GM23248 (cell line): ENCODE results near the gene INTS7. TPM values are rescaled to one million over a fixed set of nuclear protein-coding genes. Genes with fewer than 3 reads are reported as not detected.
"Not testable (repeated sequence)": the region's sequence is repeated elsewhere in the genome, so short reads cannot be mapped to it uniquely, and the experiment has no call there.

Experiments used
- DNase-seq: peaks from one replicate; pipeline ENCODE4 v3.0.0-alpha.2; 2015
- H2AFZ ChIP-seq: fragments of 200-600 bp; sonication (generic); 2 replicates; pipeline ENCODE4 v1.6.1; 2016; ENCODE audit warnings: antibody characterized with exemption
- H3F3A ChIP-seq: fragments of 200-600 bp; sonication (generic); 2 replicates; pipeline ENCODE4 v1.6.1; 2016; ENCODE audit warnings: mild to moderate bottlenecking, antibody characterized with exemption, mixed run types; ENCODE audit not compliant: insufficient read depth
- H3K27ac ChIP-seq: fragments of 200-600 bp; sonication (generic); 2 replicates; pipeline ENCODE4 v1.5.1; 2016; ENCODE audit warnings: mild to moderate bottlenecking
- H3K27me3 ChIP-seq: fragments of 200-600 bp; sonication (generic); replicated peaks from 2 replicates; pipeline ENCODE4 v1.6.1; 2016; ENCODE audit warnings: mild to moderate bottlenecking; ENCODE audit not compliant: insufficient read depth
- H3K36me3 ChIP-seq: fragments of 200-600 bp; sonication (generic); 2 replicates; pipeline ENCODE4 v1.6.1; 2016; ENCODE audit warnings: low read depth, mild to moderate bottlenecking
- H3K4me1 ChIP-seq: fragments of 200-600 bp; sonication (generic); 2 replicates; pipeline ENCODE4 v1.6.1; 2016; ENCODE audit warnings: mild to moderate bottlenecking; ENCODE audit not compliant: insufficient read depth
- H3K4me2 ChIP-seq: fragments of 200-600 bp; sonication (generic); one replicate; pipeline ENCODE4 v1.6.1; 2016; ENCODE audit warnings: mild to moderate bottlenecking; ENCODE audit not compliant: unreplicated experiment
- H3K4me3 ChIP-seq: fragments of 200-600 bp; sonication (generic); 2 replicates; pipeline ENCODE4 v1.5.1; 2016; ENCODE audit warnings: mild to moderate bottlenecking
- H3K79me2 ChIP-seq: fragments of 200-600 bp; sonication (generic); 2 replicates; pipeline ENCODE4 v1.6.1; 2016; ENCODE audit warnings: mild to moderate bottlenecking; ENCODE audit not compliant: insufficient read depth
- H3K9ac ChIP-seq: fragments of 200-600 bp; sonication (generic); 2 replicates; pipeline ENCODE4 v1.6.1; 2016; ENCODE audit warnings: mild to moderate bottlenecking
- H3K9me2 ChIP-seq: fragments of 200-600 bp; sonication (generic); 2 replicates; pipeline ENCODE4 v1.6.1; 2016; ENCODE audit warnings: mixed run types, mild to moderate bottlenecking, moderate library complexity; ENCODE audit not compliant: insufficient read depth
- H3K9me3 ChIP-seq: fragments of 200-600 bp; sonication (generic); one replicate; pipeline ENCODE4 v1.6.1; 2017; ENCODE audit warnings: low read depth
- H4K20me1 ChIP-seq: fragments of 200-600 bp; sonication (generic); 2 replicates; pipeline ENCODE4 v1.6.0; 2016; ENCODE audit not compliant: insufficient read depth
- EZH2 ChIP-seq: fragments of 200-600 bp; sonication (generic); IDR thresholded peaks from 2 replicates; pipeline ENCODE4 v1.6.1; 2018; ENCODE audit warnings: antibody characterized with exemption, mild to moderate bottlenecking; ENCODE audit not compliant: insufficient read depth, poor library complexity, severe bottlenecking
- EZH2phosphoT487 ChIP-seq: fragments of 200-600 bp; sonication (generic); IDR thresholded peaks from 2 replicates; pipeline ENCODE4 v1.6.1; 2018; ENCODE audit warnings: antibody characterized with exemption, moderate library complexity, mild to moderate bottlenecking, low read depth; ENCODE audit not compliant: insufficient read depth
- WGBS, 2 experiments: methylation state at CpG; one replicate each; pipeline ENCODE4 v1.1.6; 2015 to 2017; ENCODE audit warnings: low lambda C conversion rate in 2 of 2, low coverage in 1 of 2; ENCODE audit errors: missing lambda C conversion rate in 2 of 2; 5-methylcytosine and 5-hydroxymethylcytosine counted together
- in situ Hi-C: fragments of 300-500 bp; cut with MboI; formaldehyde crosslinking; loops from 2 replicates; pipeline ENCODE4 v1.15.0; 2020
- polyA plus RNA-seq: library from polyadenylated mRNA; unstranded; fragments of >200 nt; fragmentation: Nextera tagmentation; extraction: Ambion mirVana; gene quantifications from 2 replicates; pipeline ENCODE4 v1.2.1, GENCODE V29; 2016
- total RNA-seq: library from RNA; depleted of rRNA; stranded (reverse); fragments of >200 nt; shearing (Covaris generic); gene quantifications from 2 replicates; pipeline ENCODE4 v1.2.3, GENCODE V29; 2014

Gene INTS7
- total and polyA plus RNA-seq, 2 experiments from 2014 or later, result 9.8 to 12.1 TPM

- Histone ChIP-seq H3K9me2 (no peaks in the 10 kb centered on the region), H3K4me2 (no peak overlapping the region), H3K79me2 (no peaks in the 10 kb centered on the region), H2AFZ (no peak overlapping the region), H3K9me3 (no peaks in the 10 kb centered on the region), H3K36me3 (0 out of 2 replicates have a peak, but pooled peaks cover 17% of the 10 kb centered on the region), H4K20me1 (no peaks in the 10 kb centered on the region), H3K4me1 (no peaks in the 10 kb centered on the region), H3K27ac (no peak overlapping the region), H3K4me3 (no peak overlapping the region), H3K27me3 (no peaks in the 10 kb centered on the region), H3F3A (no peaks in the 10 kb centered on the region), H3K9ac (no peak overlapping the region)
- no peak for DNase-seq
- WGBS, 2 experiments, result 81 to 86% methylated on average over 3 of the region's 3 CpGs
- TF ChIP-seq EZH2 (no peak), EZH2phosphoT487 (no peak)
- in situ Hi-C loops, result loop anchor here (25.0 kb wide), 1 partner anchor 315 kb away; the partner anchor contains the start of gene NEK2
Observed at GRCh38 chr1:212002536-212002935, 32.8 kb downstream of the INTS7 start.

- H3K27me3 ChIP-seq, H3K9me2 ChIP-seq, H3K4me3 ChIP-seq, H3F3A ChIP-seq, H3K79me2 ChIP-seq, H3K4me2 ChIP-seq, H3K9me3 ChIP-seq, H2AFZ ChIP-seq, H3K4me1 ChIP-seq, H3K27ac ChIP-seq, in situ Hi-C loops, H3K9ac ChIP-seq, DNase-seq, H4K20me1 ChIP-seq: not testable (repeated sequence)
- WGBS, 2 experiments, result 99 to 100% methylated on average over 4 of the region's 4 CpGs
- H3K36me3 ChIP-seq, result 0 out of 2 replicates have a peak, but pooled peaks cover 10% of the 10 kb centered on the region
Observed at GRCh38 chr1:211997426-211997825, 37.9 kb downstream of the INTS7 start.

GRCh38 chr1:211991695-211992094 lies 43.7 kb downstream of the INTS7 start:
- Histone ChIP-seq H3K9me3 (no peaks in the 10 kb centered on the region), H3K27me3 (no peaks in the 10 kb centered on the region), H4K20me1 (no peaks in the 10 kb centered on the region), H2AFZ (no peak overlapping the region), H3K4me1 (peaks cover 4% of the 10 kb centered on the region; the same call in 1 of the 2 replicates), H3K27ac (no peak overlapping the region), H3K4me2 (no peak overlapping the region), H3F3A (no peaks in the 10 kb centered on the region), H3K4me3 (no peak overlapping the region), H3K79me2 (no peaks in the 10 kb centered on the region), H3K36me3 (no peaks in the 10 kb centered on the region), H3K9me2 (no peaks in the 10 kb centered on the region), H3K9ac (no peak overlapping the region)
- DNase-seq, result no peak
- in situ Hi-C loops, result no loop called here
- TF ChIP-seq EZH2phosphoT487, result no peak
- TF ChIP-seq EZH2, result no peak

DNA sequence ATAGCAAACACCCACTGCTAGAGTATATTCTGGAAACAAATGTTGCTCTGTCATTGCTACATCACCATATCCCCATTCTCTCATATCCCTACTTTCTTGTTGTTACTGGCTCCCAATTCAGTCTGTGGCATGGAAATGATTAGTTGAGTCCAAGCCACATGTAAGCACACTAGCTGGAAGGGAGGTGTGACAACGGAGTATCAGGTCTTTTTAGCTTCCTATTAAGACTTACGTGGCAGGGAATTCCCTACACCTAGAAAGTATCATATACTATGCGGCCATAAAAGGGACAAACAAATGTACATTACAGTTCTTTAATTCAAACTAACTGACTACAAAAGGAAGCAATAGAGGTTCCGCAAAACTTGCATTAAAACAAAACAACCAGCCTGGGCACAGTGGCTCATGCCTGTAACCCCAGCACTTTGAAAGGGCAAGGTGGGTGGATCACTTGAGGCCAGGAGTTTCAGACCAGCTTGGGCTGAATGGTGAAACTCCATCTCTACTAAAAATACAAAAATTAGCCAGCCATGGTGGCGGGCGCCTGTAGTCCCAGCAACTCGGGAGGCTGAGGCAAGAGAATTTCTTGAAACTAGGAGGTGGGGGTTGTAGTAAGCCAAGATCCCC lies 48.6 kb downstream of the INTS7 start:
- Histone ChIP-seq H4K20me1 (no peaks in the 10 kb centered on the region), H3K9ac (no peak overlapping the region), H3K9me3 (no peaks in the 10 kb centered on the region), H3K27ac (no peak overlapping the region), H3K4me3 (no peak overlapping the region), H2AFZ (no peak overlapping the region), H3K36me3 (peaks cover 9% of the 10 kb centered on the region), H3F3A (no peaks in the 10 kb centered on the region), H3K4me2 (no peak overlapping the region), H3K4me1 (peaks cover 4% of the 10 kb centered on the region; the same call in 1 of the 2 replicates), H3K9me2 (no peaks in the 10 kb centered on the region), H3K27me3 (no peaks in the 10 kb centered on the region), H3K79me2 (no peaks in the 10 kb centered on the region)
- TF ChIP-seq EZH2phosphoT487 (no peak), EZH2 (no peak)
- WGBS, 2 experiments, result 97 to 99% methylated on average over 7 of the region's 7 CpGs
- in situ Hi-C loops, result no loop called here
- no peak for DNase-seq
